A549 treated with AZD9567 at 1 μM for 4 hours (cell line): ENCODE measurements around the gene TMEM184C. TPM values are rescaled to one million over a fixed set of nuclear protein-coding genes. Genes with fewer than 3 reads are reported as not detected.

Experiments used
- total RNA-seq: library from RNA; stranded (reverse); fragments of 200-300 nt; extraction: Qiagen RNA extraction; gene quantifications from 5 replicates; pipeline ENCODE4 v1.2.3, GENCODE V29; 2022; ENCODE audit not compliant: insufficient read depth

TMEM184C gene
- 21.7 to 28.5 TPM (median 22.0 TPM) in 5 replicates for total RNA-seq

GRCh38 chr4:147617173-147617840 lies at the start of gene TMEM184C:
Gene TMEM184C, plus strand, starts transcription at chr4:147617397. Its CDS starts 560 bp downstream, at chr4:147617957.

DNA sequence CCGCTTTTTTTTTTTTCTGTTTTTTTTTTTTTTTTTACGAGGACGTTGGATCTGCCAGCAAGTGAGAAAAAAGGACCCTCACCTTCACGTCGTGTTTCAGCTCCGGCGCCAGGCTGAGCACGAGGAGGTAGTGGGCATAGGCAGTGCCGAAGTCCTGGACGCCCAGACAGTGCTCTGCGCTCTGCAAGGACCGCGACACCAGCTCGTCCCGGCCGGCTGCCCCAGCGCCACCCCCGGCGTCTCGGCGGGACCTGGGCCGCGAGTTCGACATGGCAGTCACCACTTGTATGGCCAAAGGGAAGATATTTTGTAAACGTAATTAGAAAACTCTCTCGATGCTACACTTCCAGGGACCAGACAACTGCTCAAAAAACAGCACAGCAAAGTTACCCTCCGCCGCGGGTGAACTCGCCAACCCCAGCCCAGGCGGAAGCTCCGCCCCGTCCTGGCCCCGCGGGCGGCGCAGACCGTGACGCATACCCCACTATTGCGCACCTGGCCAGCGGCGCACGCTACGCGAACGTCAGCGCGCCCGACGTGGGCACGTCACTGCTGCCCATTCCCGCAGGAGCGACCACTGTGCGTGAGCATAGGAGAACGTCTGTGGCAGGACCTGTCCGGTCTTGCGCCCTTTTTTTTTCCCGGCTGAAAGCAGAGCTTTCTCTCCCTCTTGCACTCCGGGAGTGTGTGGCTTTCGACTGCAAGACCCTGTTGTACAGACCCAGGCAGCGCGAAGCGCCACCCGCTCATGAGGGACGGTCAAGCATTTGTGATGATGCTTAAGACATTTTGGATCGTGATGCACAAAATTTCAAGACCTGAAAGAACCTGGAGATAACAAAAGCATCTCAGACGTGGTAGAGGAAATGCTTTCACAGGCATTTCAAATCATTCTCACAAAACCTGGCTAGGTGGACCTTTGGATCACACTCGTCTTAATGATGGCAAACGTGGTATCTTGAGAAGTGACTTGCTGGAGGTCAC lies 66.8 kb downstream of the TMEM184C start, which contains the start of gene PRMT9:
TSS of gene PRMT9 (minus strand) at position 447 of the 984 bp plus-strand sequence. CDS start at position 271, 176 bp downstream.

Other genes with a start within 250 kb of the TMEM184C start
- 0.14 to 1.5 TPM (median 0.22 TPM) in 5 replicates for gene EDNRA, start 136.3 kb upstream of the TMEM184C start, total RNA-seq
- gene PRMT9, start 66.8 kb downstream of the TMEM184C start, total RNA-seq, result 2.7 to 5.4 TPM (median 3.0 TPM) in 5 replicates
- 13.3 to 20.8 TPM (median 14.1 TPM) in 5 replicates for gene ARHGAP10, start 114.7 kb downstream of the TMEM184C start, total RNA-seq